HCEC 1CT (cell line): Measurements from ENCODE around the gene SLC25A13.

Source experiments
- DNase-seq: peaks from one replicate; pipeline ENCODE4 v3.0.0-alpha.2; 2017

The SLC25A13 gene

DNA sequence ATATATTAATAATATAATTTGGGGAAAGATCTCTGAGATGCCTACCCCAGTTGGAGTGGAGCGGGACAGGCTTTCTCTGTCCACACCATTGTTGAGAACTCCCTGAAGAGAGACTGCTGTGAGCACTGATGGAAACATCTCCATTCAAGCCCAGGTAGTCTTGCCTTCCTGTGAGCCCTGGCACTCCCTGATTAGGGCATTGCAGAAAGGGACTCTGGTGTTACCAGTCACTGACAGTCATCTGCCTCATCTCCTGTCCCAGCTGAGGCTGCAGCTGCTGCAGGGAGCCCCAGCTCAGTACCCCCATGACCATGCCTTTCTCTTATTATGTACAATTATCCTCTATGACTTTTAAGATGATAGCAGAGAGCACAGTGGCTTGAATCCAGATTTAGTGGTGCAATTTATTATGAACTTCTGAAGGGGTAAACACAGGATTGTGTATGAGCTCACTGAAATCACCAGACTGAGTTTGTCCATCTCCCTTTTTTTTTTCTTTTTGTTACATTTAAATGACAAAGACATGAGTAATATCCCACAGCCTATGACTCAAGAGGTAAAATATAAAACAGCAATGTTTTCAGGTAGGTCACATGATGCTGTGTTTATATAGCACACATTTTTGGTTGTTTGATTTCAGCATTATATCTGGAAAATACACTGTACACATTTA is 236.9 kb downstream of the SLC25A13 start:
- DNase-seq = peak; percentile 77

DNA sequence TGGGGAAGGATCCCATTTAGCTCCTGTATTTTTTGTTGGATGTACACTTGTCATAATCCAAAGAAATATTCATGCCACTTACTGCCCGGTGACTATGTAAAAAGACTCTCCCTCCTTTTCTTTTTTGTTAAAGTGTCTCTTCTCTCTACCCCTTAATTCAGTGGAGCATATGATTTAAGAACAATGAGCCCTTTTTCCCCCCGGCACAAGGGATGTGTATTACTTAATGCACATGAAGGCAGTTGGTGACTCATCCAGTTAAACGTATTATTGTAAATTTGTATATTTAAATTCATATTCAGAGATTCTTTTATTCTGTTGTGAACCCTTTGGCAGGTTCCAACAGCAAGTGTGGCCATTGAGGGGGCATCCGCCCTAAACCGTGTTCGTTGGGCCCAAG is 241.9 kb downstream of the SLC25A13 start:
- DNase-seq = no peak

DNA sequence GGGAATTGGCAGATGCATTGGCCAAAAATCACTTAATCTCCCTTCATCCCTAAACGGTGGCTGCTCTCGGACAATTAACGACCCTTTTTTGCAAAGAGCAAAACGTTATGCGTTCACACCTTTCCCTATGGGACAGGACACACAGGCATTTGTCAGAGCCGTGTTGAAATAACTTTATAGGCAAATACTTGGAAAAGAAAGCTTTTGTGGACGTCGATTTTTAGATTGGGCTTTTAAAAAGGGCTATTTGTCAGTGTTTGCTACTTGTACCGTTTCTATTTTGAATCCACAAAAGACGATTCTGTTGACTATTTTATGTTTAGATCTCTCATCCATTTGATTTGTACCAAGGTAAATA is 245.6 kb downstream of the SLC25A13 start:
- no peak for DNase-seq

DNA sequence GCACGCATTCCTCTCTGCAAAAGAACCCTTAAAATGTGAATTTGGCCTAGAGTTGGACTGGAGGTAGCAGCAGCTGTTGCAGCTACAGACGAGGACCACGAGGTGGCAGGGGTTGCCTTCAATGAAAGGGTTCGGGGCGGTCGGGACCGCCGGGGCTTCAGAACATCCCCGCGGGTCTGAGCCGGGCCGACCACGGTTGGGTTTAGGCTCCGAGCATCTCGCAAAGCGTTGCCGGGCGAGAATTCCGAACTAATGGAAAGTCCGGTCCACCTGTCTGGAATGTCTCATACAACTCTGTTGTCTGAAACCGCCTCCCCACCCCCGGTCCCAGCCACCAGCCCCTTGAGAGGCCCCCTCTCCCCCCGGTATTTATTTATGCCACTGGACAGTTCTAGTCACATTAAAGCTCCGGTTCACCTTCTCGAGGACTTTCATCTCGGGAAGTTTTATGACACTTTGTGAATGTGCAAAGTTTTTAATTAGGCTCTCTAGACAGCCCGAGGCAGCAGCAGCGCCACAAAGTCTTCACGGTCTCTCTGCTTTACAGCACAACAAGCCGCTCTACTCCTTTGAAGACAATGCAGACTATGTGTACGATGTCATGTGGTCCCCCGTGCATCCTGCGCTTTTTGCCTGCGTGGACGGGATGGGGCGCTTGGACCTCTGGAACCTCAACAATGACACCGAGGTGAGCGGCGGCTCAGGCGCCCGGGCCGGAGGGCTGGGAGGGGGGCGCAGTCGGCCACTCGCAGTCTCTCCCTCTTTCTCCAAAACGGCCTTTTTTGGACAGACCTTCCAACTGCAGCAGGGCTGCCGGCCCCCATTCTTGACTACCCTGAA is 246.2 kb downstream of the SLC25A13 start:
- peak; percentile 55 for DNase-seq

DNA sequence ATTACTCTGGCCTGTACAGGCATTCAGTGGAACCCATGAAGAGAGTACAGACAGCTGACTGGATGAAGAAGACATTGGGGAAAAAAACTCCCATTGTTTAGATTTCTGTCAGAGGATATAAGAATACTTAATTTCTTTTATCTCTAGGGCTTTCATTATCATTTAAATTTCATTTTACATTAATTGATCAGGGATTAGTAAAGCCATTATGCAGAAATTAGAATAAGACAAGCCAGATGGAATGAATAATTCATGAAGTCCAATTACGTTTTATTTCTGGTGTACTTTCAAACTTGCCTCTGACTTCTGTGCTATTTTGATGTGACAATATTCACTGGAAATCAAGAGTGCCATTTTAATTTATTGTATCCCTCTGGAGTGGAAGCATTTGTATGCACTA is 247.0 kb downstream of the SLC25A13 start:
- no peak for DNase-seq
